Stomach (tissue), 4 donors: ENCODE measurements around the gene HNRNPF.
A peak's percentile ranks its signal among the peaks of the same experiment; 100 is the strongest.

Experiments used
- CTCF ChIP-seq, 7 experiments: fragments of 450-650 bp in 4 of 7; fragments of 200-600 bp in 3 of 7; sonication (generic) in 3 of 7; IDR thresholded peaks; one replicate each; pipeline ENCODE4 v1.5.1; 2016 to 2019; ENCODE audit warnings: antibody characterized with exemption in 7 of 7, control low read depth in 2 of 7, mild to moderate bottlenecking in 1 of 7
- EP300 ChIP-seq: sonication (generic); formaldehyde crosslinking; IDR thresholded peaks from one replicate; pipeline ENCODE4 v1.6.1; 2017; ENCODE audit warnings: antibody characterized with exemption
- POLR2A ChIP-seq, 4 donors: fragments of 450-650 bp; IDR thresholded peaks; one replicate each; pipeline ENCODE4 v1.6.1; 2016; ENCODE audit warnings: antibody characterized with exemption in 4 of 4, control low read depth in 2 of 4, mild to moderate bottlenecking in 1 of 4, moderate library complexity in 1 of 4
- POLR2AphosphoS5 ChIP-seq, 3 donors: sonication (generic); formaldehyde crosslinking; IDR thresholded peaks; one replicate each; pipeline ENCODE4 v1.6.1; 2016; ENCODE audit warnings: antibody characterized with exemption in 3 of 3

DNA sequence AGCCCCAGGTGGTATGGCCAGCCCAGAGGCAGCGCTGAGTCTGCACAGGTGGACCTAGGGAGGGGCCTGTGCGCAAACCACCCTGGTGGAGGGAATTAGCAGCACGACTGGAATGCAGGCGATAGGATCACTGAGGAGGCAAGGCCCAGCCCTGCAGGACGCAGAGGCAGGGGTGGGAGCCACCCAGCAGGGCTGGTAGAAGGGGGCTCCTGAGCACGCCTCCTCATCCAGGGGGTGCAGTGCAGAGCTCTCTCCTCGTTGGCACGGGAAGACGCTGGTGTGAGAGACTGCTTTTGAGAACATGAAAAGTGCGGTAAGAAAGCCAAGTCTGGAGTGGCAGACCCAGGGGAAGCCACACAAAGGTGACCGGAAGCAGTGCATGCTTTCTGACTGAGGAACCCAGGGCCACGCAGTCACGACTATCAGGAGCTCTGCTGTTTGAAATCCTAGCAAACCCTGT is 31.5 kb downstream of the HNRNPF start:
- TF ChIP-seq CTCF (IDR thresholded peaks at IDR 0.05) = peak in 2 of 7 experiments; percentile 16 to 18
- no peak for TF ChIP-seq POLR2A (IDR thresholded peaks at IDR 0.05)
- no peak for TF ChIP-seq POLR2AphosphoS5 (IDR thresholded peaks at IDR 0.05)
- no peak for TF ChIP-seq EP300
